ENCODE results near the gene CENPA.

DNA sequence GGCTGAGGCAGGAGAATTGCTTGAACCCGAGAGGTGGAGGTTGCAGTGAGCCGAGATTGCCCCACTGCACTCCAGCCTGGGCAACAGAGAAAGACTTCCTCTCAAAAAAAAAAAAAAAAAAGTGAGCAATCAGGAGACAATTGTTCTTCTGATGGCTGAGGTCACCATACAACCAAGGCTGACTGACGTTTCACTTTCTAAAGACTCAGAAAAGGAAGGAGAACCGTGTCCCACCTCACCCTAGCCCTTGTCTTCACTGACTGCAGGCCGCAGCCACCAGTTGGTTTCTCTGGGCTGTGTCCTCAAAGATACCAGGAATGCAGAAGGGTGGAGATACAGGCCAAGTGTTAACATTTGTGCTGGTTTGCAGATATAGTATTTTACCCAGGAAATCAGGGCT is 29.5 kb upstream of the CENPA start:
- TF ChIP-seq POLR2A (IDR thresholded peaks at IDR 0.05; ENCODE audit: low read length) (no peak), GATA1 (IDR thresholded peaks at IDR 0.05; ENCODE audit: low read depth, low read length) (no peak)
